Measurements from ENCODE around the gene C12orf43.

DNA sequence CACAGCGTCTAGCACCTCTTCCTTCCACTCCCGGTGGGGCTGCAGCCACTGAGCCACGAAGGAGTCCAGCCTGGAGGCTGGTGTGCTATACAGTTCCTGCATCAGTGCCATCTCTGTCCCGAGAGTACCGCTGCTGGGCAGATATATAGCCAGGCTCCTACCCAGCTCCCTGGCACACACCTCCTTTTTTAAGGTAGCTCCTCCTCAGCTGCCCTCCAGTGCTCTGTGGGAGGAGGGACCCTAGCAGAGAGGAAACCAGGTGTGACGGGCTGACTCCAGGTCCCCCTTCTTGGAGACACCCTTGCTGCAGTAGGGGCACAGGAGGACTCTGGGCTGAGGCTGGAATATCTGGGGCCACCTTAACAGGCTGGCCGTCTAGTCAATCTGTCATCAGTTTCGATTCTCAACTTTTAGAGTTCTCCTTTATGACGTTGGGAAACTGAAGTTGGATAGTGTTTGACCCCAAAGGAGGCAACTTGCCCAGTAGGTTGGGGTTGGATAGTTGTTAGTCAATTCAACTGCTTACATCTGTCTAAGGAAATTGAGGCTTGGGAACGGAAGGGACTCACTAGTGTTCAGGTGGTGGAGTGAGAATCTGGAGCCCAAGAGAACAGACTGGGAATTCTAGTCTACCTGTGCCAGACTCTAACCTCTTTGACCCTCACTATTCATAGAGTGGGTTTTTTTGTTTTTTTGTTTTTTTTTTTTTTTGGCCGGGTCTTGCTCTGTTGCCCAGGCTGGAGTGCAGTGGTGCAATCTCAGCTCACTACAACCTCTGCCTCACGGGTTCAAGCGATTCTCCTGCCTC lies 22.8 kb upstream of the C12orf43 start, which contains the start of gene OASL:
- TF ChIP-seq, protein P1, sequence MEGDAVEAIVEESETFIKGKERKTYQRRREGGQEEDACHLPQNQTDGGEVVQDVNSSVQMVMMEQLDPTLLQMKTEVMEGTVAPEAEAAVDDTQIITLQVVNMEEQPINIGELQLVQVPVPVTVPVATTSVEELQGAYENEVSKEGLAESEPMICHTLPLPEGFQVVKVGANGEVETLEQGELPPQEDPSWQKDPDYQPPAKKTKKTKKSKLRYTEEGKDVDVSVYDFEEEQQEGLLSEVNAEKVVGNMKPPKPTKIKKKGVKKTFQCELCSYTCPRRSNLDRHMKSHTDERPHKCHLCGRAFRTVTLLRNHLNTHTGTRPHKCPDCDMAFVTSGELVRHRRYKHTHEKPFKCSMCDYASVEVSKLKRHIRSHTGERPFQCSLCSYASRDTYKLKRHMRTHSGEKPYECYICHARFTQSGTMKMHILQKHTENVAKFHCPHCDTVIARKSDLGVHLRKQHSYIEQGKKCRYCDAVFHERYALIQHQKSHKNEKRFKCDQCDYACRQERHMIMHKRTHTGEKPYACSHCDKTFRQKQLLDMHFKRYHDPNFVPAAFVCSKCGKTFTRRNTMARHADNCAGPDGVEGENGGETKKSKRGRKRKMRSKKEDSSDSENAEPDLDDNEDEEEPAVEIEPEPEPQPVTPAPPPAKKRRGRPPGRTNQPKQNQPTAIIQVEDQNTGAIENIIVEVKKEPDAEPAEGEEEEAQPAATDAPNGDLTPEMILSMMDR (IDR thresholded peaks at IDR 0.05; ENCODE audit: insufficient read depth, low read length), result no peak
- TF ChIP-seq POLR2AphosphoS5 (IDR thresholded peaks at IDR 0.05; ENCODE audit: low read depth), result no peak

Measured in HL-60 (cell line).